Nephron (organoid): ENCODE measurements around the gene C22orf23.

Experiments used
- H3K27ac Mint-ChIP-seq, 3 experiments: 2 replicates each; pipeline ENCODE4 v1.8.0; 2020; ENCODE audit warnings: mixed read lengths in 3 of 3, mild to moderate bottlenecking in 2 of 3, moderate library complexity in 1 of 3
- H3K27me3 Mint-ChIP-seq: 2 replicates; pipeline ENCODE4 v1.8.0; 2021; ENCODE audit warnings: low read depth, mild to moderate bottlenecking, moderate library complexity, mixed read lengths
- H3K36me3 Mint-ChIP-seq: 2 replicates; pipeline ENCODE4 v1.8.0; 2020; ENCODE audit warnings: low read depth, mixed read lengths
- H3K4me1 Mint-ChIP-seq: 2 replicates; pipeline ENCODE4 v1.8.0; 2020; ENCODE audit warnings: mixed read lengths
- H3K4me3 Mint-ChIP-seq, 3 experiments: 2 replicates each; pipeline ENCODE4 v1.8.0; 2020; ENCODE audit warnings: mild to moderate bottlenecking in 3 of 3, mixed read lengths in 3 of 3, moderate library complexity in 2 of 3
- H3K9me3 Mint-ChIP-seq: 2 replicates; pipeline ENCODE4 v1.8.0; 2020; ENCODE audit warnings: mixed read lengths
- CTCF ChIP-seq, 3 experiments: fragments of 200-600 bp; sonication (generic); IDR thresholded peaks; one replicate each; pipeline ENCODE4 v1.5.0; 2021; ENCODE audit warnings: antibody characterized with exemption in 3 of 3; ENCODE audit not compliant: unreplicated experiment in 3 of 3

C22orf23 gene

GRCh38 chr22:37913233-37913721 lies 40.1 kb downstream of the C22orf23 start:
- Mint-ChIP-seq H3K4me3 (no peak overlapping the region), H3K9me3 (no peaks in the 10 kb centered on the region), H3K36me3 (peaks cover 13% of the 10 kb centered on the region), H3K27me3 (peaks cover 3% of the 10 kb centered on the region), H3K27ac (no peak overlapping the region), H3K4me1 (peaks cover 37% of the 10 kb centered on the region)
- TF ChIP-seq CTCF (IDR thresholded peaks at IDR 0.05; ENCODE audit: unreplicated experiment in 3 of 3): no peak

GRCh38 chr22:37912171-37912570 lies 41.2 kb downstream of the C22orf23 start:
- peaks cover 46% of the 10 kb centered on the region for H3K4me1 Mint-ChIP-seq
- H3K9me3 Mint-ChIP-seq: no peaks in the 10 kb centered on the region
- peak overlapping the region in 1 of 3 experiments; percentile 41 for H3K27ac Mint-ChIP-seq
- peaks cover 12% of the 10 kb centered on the region for H3K36me3 Mint-ChIP-seq
- no peak for TF ChIP-seq CTCF (IDR thresholded peaks at IDR 0.05; ENCODE audit: unreplicated experiment in 3 of 3)
- H3K27me3 Mint-ChIP-seq: peaks cover 3% of the 10 kb centered on the region
- H3K4me3 Mint-ChIP-seq: peak overlapping the region in 1 of 3 experiments; percentile 36

GRCh38 chr22:37911697-37912096 lies 41.7 kb downstream of the C22orf23 start:
- TF ChIP-seq CTCF (IDR thresholded peaks at IDR 0.05; ENCODE audit: unreplicated experiment in 3 of 3): no peak
- Mint-ChIP-seq H3K27me3 (peaks cover 3% of the 10 kb centered on the region), H3K36me3 (peaks cover 12% of the 10 kb centered on the region), H3K27ac (peak overlapping the region; percentile 37 to 91 (median 55)), H3K9me3 (no peaks in the 10 kb centered on the region), H3K4me1 (peaks cover 48% of the 10 kb centered on the region), H3K4me3 (peak overlapping the region in 1 of 3 experiments; percentile 37)

GRCh38 chr22:37910890-37911672 lies 42.3 kb downstream of the C22orf23 start:
- Mint-ChIP-seq H3K27ac (peak overlapping the region; percentile 37 to 91 (median 64)), H3K4me3 (peak overlapping the region; percentile 31 to 71 (median 52)), H3K36me3 (peaks cover 7% of the 10 kb centered on the region), H3K27me3 (peaks cover 3% of the 10 kb centered on the region), H3K4me1 (peaks cover 48% of the 10 kb centered on the region), H3K9me3 (no peaks in the 10 kb centered on the region)
- TF ChIP-seq CTCF (IDR thresholded peaks at IDR 0.05; ENCODE audit: unreplicated experiment in 3 of 3): no peak

- H3K27ac Mint-ChIP-seq: peak overlapping the region; percentile 52 to 91 (median 86)
- TF ChIP-seq CTCF (IDR thresholded peaks at IDR 0.05; ENCODE audit: unreplicated experiment in 3 of 3): no peak
- no peaks in the 10 kb centered on the region for H3K9me3 Mint-ChIP-seq
- peaks cover 6% of the 10 kb centered on the region for H3K36me3 Mint-ChIP-seq
- peaks cover 57% of the 10 kb centered on the region for H3K4me1 Mint-ChIP-seq
- H3K4me3 Mint-ChIP-seq: peak overlapping the region in 2 of 3 experiments; percentile 71 to 72
- peaks cover 3% of the 10 kb centered on the region for H3K27me3 Mint-ChIP-seq
Measured at GRCh38 chr22:37909766-37910165, 43.6 kb downstream of the C22orf23 start.
